ENCODE results near the gene HOXB3.

Gene HOXB3

DNA sequence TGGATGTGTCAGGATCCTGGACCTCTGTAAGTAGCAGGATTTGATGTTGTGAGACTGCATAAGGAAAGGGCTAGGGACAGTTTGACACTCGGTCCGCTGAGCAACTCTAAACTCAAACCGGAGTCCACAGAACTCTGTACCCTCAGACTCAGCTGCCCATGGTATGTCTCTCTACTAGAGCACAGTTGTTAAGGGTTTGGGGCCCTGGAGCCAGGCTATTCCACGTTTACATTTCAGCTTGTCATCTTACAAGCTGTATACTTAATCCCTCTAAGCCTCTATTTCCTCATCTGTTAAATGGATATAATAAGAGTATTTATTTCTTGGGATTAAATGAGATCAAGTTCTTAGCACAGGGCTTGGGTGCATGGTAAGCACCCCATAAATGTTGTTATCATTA, 87.1 kb downstream of the HOXB3 start:
- no peaks in the 10 kb centered on the region for H3K4me1 Mint-ChIP-seq (ENCODE audit: low read depth)
- H3K9me3 Mint-ChIP-seq: no peaks in the 10 kb centered on the region
- H3K27ac Mint-ChIP-seq: no peak overlapping the region
- H3K4me3 Mint-ChIP-seq: no peak overlapping the region
- peaks cover 61% of the 10 kb centered on the region for H3K27me3 Mint-ChIP-seq
- intact Hi-C loops (cut with micrococcal nuclease): no loop called here
- H3K36me3 Mint-ChIP-seq (ENCODE audit: low read depth): no peaks in the 10 kb centered on the region

DNA sequence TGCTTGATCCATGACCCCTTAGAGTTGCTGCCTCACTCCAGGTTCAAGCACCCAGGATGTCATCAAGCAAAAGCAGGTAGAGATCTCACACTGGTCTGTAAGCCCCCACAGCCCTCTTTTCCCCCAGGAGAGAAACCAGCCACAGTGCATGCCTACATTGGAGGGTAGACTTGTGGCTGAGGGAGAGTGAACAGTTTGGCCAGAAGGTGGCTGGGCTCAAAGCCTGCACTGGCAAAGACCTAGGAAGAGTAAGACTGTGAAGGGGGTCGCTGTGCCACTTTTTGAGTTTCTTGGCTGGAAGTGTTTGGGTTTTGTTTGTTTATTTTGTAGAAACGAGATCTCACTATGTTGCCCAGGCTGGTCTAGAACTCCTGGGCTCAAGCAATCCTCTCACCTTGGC, 87.7 kb downstream of the HOXB3 start:
- H3K4me3 Mint-ChIP-seq: no peak overlapping the region
- peaks cover 64% of the 10 kb centered on the region for H3K27me3 Mint-ChIP-seq
- H3K27ac Mint-ChIP-seq: no peak overlapping the region
- no peaks in the 10 kb centered on the region for H3K36me3 Mint-ChIP-seq (ENCODE audit: low read depth)
- intact Hi-C loops (cut with micrococcal nuclease): no loop called here
- H3K4me1 Mint-ChIP-seq (ENCODE audit: low read depth): no peaks in the 10 kb centered on the region
- H3K9me3 Mint-ChIP-seq: no peaks in the 10 kb centered on the region

DNA sequence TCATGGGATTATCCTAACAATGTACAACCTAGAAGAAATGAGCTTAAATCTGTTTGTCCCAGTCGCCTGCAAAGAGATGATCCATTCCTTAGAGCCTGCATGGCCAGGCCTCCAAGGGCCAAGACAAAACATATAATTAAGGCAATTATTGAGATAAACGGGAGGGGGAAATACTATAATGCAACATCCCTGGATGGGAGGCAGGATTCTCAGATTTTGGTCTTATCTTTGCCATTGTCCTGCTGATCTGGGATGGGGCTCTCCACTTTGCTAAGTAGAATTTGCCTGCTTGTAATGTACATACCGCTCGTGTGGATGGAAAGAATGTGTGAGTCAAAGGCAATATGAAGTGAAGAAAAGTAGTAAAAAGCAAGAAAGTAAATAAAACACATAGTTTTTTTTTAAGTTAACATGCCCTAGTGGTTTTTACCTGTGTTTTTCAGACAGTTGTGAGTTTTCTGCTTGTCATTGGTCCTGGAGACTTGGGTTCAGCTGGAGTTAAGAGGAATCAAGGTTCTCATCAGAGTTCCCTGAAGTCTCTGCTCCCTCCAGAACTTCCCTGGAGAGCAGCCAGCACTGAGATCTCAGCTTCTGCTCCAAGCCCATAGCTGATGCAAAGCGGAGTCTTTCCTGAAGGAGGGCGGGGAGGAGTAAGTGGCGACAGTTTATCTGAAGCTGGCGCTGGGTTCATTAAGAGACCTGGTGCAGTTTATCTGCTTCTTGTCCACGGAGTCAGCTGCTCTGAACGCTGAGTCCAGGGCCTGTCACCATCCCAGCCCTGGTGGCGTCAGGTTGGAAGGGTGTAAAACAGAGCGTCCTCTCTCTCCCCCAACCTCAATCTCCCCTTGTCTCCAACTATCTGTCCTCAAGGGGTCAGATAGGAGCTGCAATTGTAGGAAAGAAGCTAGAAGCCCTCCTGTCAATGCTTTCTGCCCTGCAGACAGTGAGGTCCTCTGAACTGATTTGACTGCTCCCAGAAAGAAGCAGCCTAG, 89.3 kb downstream of the HOXB3 start:
- Mint-ChIP-seq H3K4me3 (no peak overlapping the region), H3K27ac (no peak overlapping the region), H3K36me3 (ENCODE audit: low read depth) (no peaks in the 10 kb centered on the region), H3K9me3 (no peaks in the 10 kb centered on the region), H3K27me3 (peaks cover 71% of the 10 kb centered on the region), H3K4me1 (ENCODE audit: low read depth) (no peaks in the 10 kb centered on the region)
- intact Hi-C loops (cut with micrococcal nuclease): no loop called here

DNA sequence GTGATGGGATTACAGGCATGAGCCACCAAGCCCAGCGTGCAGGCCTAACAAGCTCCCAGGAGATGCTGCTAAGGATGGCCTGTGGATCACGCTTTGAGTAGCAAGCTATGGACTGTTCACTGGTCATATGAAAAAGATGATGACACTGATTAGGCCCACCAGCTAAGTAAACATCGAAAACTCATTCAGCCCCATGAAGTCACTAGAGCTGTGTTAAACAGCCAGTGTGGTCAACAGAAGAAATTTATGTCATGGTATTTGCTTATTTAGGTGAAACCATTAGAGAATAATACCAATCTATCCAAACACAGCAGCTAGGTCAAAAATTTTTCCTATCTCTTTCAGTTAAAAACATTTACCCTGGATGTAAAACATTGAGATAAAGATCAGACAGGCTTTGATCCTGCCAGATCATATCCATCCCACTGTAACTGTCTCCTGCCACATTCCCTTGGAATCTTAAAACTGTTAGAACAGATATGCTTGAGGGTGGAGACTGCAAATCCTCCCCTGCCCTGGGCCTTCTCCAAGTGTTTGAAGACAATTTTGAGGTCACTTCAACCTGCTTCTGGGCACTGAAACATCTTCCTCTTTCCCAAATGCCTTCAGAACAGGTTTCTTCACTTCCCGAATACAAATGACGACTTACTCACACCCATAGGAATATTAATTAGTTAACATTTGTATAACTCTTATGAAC, 90.2 kb downstream of the HOXB3 start:
- intact Hi-C loops (cut with micrococcal nuclease): loop anchor here (10.0 kb wide), 1 partner anchor 45 kb away; the partner anchor contains the start of gene HOXB2
- Mint-ChIP-seq H3K4me3 (no peak overlapping the region), H3K9me3 (no peaks in the 10 kb centered on the region), H3K27ac (no peak overlapping the region), H3K27me3 (peaks cover 73% of the 10 kb centered on the region), H3K36me3 (ENCODE audit: low read depth) (no peaks in the 10 kb centered on the region), H3K4me1 (ENCODE audit: low read depth) (no peaks in the 10 kb centered on the region)

DNA sequence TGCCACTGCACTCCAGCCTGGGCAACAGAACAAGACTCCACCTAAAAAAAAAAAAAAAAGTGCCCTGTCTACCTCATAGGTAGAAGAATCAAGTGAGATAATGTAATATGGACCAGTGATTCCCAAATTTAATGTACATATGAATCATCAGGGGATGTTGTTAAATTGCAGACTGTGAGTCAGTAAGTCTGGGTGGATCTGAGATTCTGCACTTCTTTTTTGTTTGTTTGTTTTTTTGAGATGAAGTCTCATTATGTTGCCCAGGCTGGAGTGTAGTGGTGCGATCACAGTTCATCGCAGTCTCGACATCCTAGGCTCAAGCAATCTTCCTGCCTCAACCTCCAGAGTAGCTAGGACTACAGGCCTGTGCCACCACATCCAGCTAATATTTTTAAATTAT, 90.8 kb downstream of the HOXB3 start:
- H3K27me3 Mint-ChIP-seq: peaks cover 73% of the 10 kb centered on the region
- intact Hi-C loops (cut with micrococcal nuclease): loop anchor here (10.0 kb wide), 1 partner anchor 46 kb away; the partner anchor contains the start of gene HOXB2
- no peak overlapping the region for H3K27ac Mint-ChIP-seq
- no peaks in the 10 kb centered on the region for H3K36me3 Mint-ChIP-seq (ENCODE audit: low read depth)
- no peaks in the 10 kb centered on the region for H3K9me3 Mint-ChIP-seq
- no peak overlapping the region for H3K4me3 Mint-ChIP-seq
- no peaks in the 10 kb centered on the region for H3K4me1 Mint-ChIP-seq (ENCODE audit: low read depth)
